ENCODE measurements around the gene TBL2. TPM values are rescaled to one million over a fixed set of nuclear protein-coding genes. Genes with fewer than 3 reads are reported as not detected.
"Not testable (repeated sequence)": the region's sequence is repeated elsewhere in the genome, so short reads cannot be mapped to it uniquely, and the experiment has no call there.

TBL2 gene
- total RNA-seq, 1 experiment from 2014 or later = 53.0 TPM

DNA sequence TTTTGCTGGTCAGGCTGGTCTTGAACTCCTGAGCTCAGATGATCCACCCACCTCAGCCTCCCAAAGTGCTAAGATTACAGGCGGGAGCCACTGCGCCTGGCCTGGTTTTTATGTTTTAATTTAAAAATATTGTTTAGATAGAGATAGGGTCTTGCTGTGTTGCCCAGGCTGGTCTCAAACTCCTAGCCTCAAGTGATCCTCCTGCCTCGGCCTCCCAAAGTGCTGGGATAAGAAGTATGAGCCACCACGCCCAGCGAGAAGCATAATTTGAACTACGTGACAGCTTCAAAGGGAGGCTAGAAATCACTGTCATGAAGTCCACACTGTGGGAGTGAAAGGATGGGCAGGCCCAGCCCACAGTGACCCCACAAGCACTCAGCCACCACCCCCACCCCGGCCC is 42.5 kb downstream of the TBL2 start:
- DNase-seq (ENCODE audit: low spot score) = not testable (repeated sequence)

DNA sequence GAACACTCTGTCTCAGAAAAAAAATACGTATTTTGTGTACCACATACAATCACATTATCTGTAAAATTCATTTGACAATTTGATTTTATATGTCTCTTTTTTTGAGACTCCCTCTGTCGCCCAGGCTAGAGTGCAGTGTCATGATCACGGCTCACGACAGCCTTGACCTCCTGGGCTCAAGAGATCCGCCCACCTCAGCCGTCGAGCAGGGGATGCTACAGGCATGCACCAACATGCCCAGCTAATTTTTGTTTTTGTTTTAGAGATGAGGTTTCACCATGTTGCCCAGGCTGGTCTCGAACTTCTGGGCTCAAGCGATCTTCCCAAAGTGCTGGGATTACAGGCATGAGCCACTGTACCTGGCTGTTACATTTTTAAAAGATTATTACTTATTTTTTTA is 44.6 kb downstream of the TBL2 start:
- DNase-seq (ENCODE audit: low spot score) = no peak

DNA sequence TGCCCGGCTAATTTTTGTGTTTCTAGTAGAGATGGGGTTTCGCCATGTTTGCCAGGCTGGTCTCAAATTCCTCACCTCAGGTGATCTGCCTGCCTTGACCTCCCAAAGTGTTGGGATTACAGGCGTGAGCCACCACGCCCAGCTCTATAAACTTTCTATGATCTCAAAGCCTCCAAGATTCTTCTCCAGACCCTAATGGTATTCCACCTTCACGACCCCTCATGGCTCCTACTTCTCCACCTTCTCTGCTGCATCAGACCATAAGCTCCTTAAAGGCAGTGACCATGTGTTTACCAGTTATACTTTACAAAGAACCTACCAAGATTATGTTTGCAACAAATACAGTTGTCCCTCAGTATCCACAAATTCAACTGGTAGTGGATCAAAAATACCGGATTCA is 46.2 kb downstream of the TBL2 start:
- no peak for DNase-seq (ENCODE audit: low spot score)

DNA sequence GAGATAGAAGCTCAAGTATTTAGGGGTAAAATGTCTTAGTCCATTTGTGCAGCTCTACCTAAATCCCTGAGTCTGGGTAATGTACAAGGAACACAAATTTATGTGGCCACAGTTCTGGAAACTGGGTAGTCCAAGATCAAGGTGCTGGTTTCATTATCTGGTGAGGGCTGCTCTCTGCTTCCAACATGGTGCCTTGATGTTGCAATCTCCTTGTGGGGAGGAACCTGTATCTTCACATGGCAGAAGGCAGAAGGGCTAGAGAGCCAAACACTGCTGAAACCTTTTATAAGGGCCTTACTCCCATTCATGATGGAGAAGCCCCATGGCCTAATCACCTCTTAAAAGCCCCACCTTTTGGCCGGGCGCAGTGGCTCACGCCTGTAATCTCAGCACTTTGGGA is 47.6 kb downstream of the TBL2 start:
- DNase-seq (ENCODE audit: low spot score) = no peak

DNA sequence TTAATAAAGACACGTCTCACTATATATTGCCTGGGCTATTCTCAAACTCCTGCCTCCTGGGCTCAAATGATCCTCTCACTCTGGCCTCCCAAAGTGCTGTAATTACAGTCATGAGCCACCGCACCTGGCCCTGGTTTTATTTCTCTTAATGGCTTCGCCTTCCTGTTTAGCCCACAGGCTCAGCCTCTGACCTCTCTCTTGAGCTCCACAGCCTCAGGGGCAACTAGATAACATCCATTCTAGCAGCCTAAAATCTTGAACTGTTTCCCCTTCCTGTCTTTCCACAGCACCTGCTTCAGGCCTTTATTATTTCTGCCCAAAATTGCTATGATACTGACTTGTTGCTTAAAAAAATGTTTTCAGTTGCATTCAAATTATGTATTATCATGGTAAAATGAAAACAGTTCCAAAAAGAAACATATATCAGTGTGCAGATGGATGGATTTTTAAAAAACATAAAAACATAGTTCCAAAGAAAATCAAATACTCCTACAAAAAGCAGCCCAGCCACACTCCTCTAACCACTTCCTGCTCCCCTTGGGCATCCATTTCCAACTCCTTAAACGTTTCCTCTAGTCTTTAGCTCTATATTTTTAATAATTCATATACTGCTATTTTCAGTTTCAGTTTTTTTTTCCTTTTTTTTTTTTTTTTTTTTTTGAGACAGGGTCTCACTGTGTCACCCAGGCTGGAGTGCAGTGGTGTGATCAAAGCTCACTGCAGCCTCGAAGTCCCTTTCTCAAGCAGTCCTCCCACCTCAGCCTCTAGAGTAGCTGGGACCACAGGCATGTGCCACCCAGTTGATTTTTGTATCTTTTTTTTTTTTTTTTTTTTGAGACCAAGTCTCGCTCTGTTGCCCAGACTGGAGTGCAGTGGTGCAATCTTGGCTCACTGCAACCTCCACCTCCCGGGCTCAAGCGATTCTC is 51.2 kb downstream of the TBL2 start:
- DNase-seq (ENCODE audit: low spot score) = peak; percentile 44

DNA sequence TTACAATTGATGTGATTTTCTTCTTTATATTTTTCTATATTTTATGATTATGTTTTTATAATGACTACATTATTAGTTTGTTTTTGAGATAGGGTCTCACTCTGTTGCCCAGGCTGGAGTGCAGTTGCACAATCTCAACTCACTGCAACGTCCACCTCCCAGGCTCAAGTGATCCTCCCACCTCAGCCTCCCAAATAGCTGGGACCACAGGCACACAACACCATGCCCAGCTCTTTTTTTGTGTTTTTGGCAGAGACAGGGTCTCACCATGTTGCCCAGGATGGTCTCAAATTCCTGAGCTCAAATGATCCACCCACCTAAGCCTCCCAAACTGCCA is 52.3 kb downstream of the TBL2 start:
- DNase-seq (ENCODE audit: low spot score) = not testable (repeated sequence)

DNA sequence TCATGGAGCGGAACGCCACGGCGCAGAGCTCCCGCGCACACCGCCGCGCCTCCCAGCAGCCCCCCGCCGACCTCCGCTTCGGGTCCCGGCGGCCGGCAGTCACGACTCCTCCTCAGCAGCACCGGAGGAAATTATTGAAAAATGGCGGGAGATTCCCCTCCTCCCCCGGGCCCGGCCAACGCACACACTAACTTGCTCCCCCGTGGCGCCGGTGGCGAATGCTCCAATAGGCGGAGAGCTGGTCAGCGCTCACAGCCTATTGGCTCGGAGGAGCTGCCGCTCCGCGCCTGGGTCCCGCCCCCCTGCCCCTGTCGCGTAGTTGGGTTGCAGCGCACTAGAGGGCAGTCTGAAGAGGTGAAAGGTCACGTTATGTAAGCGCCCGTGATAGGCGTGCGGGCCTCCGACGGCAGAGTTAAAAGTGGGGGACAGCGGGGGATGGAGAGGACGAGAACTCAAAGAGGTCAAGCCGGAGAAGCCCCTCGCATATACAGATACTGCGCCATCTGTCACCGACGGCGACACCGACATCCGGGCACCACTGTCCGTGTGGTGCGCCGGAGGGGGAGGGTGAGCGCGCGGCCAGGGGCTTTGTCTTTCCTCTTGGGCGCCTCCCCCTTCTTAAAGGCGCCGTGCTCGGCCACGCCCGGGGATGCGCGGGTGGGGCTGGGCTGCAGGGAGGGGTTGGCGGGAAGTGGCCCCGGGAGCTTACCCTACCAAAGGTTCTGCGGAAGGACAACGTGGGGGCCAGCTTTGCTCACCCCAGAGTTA is 56.1 kb downstream of the TBL2 start, which contains the start of gene BAZ1B:
TSS of gene BAZ1B (minus strand) at position 189 of the 768 bp plus-strand sequence. CDS start 360 bp downstream, outside the sequence.
- peak; percentile 98 for DNase-seq (ENCODE audit: low spot score)

DNA sequence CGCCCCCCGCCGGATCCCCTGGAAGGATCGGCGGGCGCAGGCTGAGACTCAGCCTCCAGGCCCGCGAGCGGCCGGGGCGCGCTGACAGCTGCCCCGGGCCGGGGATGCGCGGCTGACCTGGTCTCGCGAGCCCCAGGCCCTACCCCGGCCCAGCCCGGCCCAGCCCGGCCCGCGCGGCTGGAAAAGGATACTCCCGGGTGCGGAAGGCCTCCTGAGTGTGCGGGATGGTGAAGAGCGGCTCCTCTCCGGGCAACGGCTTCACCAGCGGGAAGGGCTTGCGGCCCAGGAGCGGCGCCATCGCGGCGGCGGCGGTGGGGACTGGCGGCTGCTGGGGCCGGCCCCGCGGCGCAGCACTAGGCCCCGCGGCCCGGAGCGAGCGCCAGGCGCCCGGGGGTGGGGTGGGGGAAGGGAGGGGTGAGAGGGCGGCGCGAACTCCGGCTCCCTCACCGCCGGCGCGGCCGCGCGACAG is 56.7 kb downstream of the TBL2 start:
- DNase-seq (ENCODE audit: low spot score) = peak; percentile 26

DNA sequence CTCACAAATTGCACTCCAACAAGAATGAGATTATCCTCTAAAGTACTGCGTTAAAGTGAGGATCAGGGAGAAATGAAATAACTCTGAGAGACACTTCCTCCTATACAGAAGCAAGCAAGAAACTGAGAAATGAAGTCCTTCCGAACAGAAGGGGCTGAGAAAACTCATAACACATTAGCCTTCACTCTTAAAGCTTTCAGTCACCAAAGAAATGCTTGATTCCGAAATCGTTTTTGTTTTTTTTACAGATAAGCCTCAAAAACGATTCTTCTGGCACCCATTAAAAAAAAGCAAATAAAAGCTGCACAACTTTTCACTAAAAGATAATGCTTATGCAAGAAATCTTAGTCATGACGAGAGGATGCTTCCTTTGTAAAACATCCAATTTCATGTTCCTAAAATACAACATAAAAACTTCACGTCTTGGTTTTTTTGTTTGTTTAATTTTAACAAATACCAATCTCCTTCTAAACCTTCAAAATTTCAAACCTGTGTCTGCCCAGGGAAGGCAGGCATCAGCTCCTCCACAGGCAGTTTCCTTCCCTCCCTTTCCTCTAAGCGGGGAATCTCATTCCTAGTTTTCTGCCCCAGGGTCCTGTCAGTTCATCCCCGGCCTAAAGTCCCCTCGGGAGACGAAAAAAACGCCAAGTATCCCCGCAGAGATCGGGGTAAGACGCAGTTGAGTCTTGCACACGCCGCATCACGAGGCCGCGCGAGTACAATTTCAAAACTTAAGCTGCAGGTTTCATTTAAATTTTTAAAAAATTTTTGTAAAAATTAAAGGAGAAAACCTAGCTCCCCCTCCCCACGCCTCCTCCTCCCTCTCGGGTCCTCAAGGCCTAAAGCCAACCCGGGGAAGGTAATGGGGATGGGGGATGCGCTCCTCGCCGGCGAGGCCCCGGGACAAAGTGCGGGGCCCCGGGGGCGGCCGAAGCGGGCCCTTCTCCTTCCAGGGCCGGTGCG is 57.4 kb downstream of the TBL2 start:
- DNase-seq (ENCODE audit: low spot score) = no peak

DNA sequence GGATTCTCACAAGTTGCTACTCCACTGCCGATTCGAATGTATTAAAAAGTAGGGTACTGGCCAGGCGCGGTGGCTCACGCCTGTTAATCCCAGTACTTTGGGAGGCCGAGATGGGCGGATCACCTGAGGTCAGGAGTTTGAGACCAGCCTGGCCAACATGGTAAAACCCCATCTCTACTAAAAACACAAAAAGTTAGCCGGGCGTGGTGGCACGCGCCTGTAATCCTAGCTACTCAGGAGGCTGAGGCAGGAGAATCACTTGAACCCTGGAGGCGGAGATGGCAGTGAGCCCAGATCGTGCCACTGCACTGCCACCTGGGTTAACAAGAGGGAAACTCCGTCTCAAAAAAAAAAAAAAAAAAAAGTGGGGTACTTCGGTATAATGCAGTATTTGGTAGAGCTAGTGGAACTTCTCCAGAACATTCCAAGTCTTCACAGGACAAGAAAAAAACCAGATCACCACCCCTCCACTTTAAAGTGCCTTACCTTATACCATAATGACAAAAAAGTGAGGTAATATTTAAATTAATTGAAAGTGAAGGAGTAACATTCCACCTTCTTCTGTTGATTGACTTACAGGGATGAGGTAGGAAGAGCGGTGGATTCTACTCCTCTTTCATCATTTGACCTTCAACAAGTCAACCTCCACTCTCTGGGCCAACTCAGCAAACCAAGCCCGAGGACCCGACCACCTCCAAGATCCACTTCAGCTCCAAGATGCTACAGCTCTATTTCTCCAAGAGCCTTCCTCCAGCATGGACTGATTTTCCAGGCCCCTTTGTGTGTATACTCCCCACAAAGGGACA is 58.3 kb downstream of the TBL2 start:
- no peak for DNase-seq (ENCODE audit: low spot score)

DNA sequence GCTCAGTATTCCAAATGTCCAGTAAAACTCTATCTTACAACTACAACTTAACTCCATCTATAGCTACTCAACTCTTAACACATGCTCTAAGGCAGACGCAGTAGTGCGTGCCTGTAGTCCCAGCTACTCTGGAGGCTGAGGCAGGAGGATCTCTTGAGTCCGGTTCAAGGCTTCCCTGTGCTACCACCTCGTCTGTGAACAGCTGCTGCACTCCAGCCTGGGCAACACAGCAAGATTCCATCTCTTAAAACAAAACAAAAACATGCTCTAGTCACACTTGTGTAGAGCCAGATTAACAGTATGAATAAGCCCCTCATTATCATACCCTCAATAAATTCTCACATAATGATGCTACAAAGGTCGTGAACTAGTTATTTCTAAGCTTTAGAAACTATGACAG is 59.9 kb downstream of the TBL2 start:
- no peak for DNase-seq (ENCODE audit: low spot score)

Other genes starting within 250 kb of the TBL2 start
- gene FZD9, start 144.8 kb downstream of the TBL2 start, total RNA-seq (2014; rRNA removed; shearing (Covaris generic)) = 1.8 and 4.0 TPM in 2 replicates
- 123 and 148 TPM in 2 replicates for gene BAZ1B, start 56.3 kb downstream of the TBL2 start, total RNA-seq (2014; rRNA removed; shearing (Covaris generic))
- 50.5 and 65.2 TPM in 2 replicates for gene BCL7B, start 20.9 kb downstream of the TBL2 start, total RNA-seq (2014; rRNA removed; shearing (Covaris generic))
- gene MLXIPL, start 45.9 kb upstream of the TBL2 start, total RNA-seq (2014; rRNA removed; shearing (Covaris generic)) = not detected in 2 replicates
- gene VPS37D, start 89.3 kb upstream of the TBL2 start, total RNA-seq (2014; rRNA removed; shearing (Covaris generic)) = 6.6 and 8.3 TPM in 2 replicates
- gene DNAJC30, start 104.9 kb upstream of the TBL2 start, total RNA-seq (2014; rRNA removed; shearing (Covaris generic)) = 1.4 and 2.5 TPM in 2 replicates
- gene BUD23, start 105.0 kb upstream of the TBL2 start, total RNA-seq (2014; rRNA removed; shearing (Covaris generic)) = 129 and 138 TPM in 2 replicates
- 18.6 and 30.2 TPM in 2 replicates for gene STX1A, start 141.1 kb upstream of the TBL2 start, total RNA-seq (2014; rRNA removed; shearing (Covaris generic))
- 35.9 and 46.9 TPM in 2 replicates for gene ABHD11, start 160.2 kb upstream of the TBL2 start, total RNA-seq (2014; rRNA removed; shearing (Covaris generic))
- gene CLDN3, start 191.7 kb upstream of the TBL2 start, total RNA-seq (2014; rRNA removed; shearing (Covaris generic)) = not detected in 2 replicates